HepG2 (cell line): ENCODE results near the gene CENPP. TPM values are rescaled to one million over a fixed set of nuclear protein-coding genes. Genes with fewer than 3 reads are reported as not detected.

ENCODE experiments used
- ATAC-seq: fragments of 200-7000 bp; cut with Tn5 transposase; 3 replicates; pipeline ENCODE4 v1.9.1; 2020; ENCODE audit warnings: mild to moderate bottlenecking, moderate library complexity
- BruUV-seq: library from RNA; stranded (reverse); fragments of 400-500 nt; replicated peaks from 2 replicates; lab custom pipeline; 2021; lab: Mats Ljungman, UMichigan
- CTCF ChIA-PET: fragments of 300-600 bp; formaldehyde crosslinking; extraction: SDS; loops from one replicate; lab custom pipeline; 2021; ENCODE audit warnings: low total read pairs, inconsistent platforms, low intra/inter-chr PET ratio; lab: Yijun Ruan, JAX
- POLR2A ChIA-PET: fragments of 350-600 bp; sonication (Branson Sonifier 250); formaldehyde crosslinking; loops from one replicate; lab custom pipeline; 2020; ENCODE audit warnings: antibody characterized with exemption, inconsistent platforms; lab: Yijun Ruan, JAX
- DNase-seq: peaks from one replicate; pipeline ENCODE4 v3.0.0-alpha.2; 2015; ENCODE audit warnings: low spot score
- FAIRE-seq: peaks from 3 replicates; lab custom pipeline; 2011; peaks lifted over from hg19 to GRCh38; lab: Jason Lieb, UNC
- H2AFZ ChIP-seq: one replicate; pipeline ENCODE4 v1.6.1; 2011; ENCODE audit warnings: low read length, inconsistent platforms
- H3K27ac ChIP-seq: fragments of 300-600 bp; 3 replicates; pipeline ENCODE4 v1.8.0; 2011; ENCODE audit warnings: mixed run types, mild to moderate bottlenecking, mixed read lengths, low read length, inconsistent platforms; ENCODE audit not compliant: insufficient read depth; ENCODE audit errors: extremely low read length
- H3K27me3 ChIP-seq, 2 experiments: fragments of 200-600 bp in 1 of 2; 2 replicates in 1 of 2; 3 replicates in 1 of 2; pipeline versions ENCODE4 v1.6.0 to v1.8.0; 2011; ENCODE audit warnings: low read length in 2 of 2, mild to moderate bottlenecking in 2 of 2, moderate library complexity in 2 of 2, inconsistent platforms in 1 of 2; ENCODE audit not compliant: insufficient read depth in 2 of 2, control insufficient read depth in 1 of 2
- H3K36me3 ChIP-seq, 2 experiments: fragments of 200-600 bp in 1 of 2; replicated peaks in 1 of 2; 2 replicates in 1 of 2; 3 replicates in 1 of 2; pipeline versions ENCODE4 v1.5.1 to v1.8.0; 2011; ENCODE audit warnings: low read length in 2 of 2, inconsistent platforms in 1 of 2; ENCODE audit not compliant: insufficient read depth in 2 of 2, control insufficient read depth in 1 of 2
- H3K4me1 ChIP-seq: 2 replicates; pipeline ENCODE4 v1.5.1; 2012; ENCODE audit warnings: low read length, inconsistent platforms; ENCODE audit not compliant: insufficient read depth
- H3K4me2 ChIP-seq: 2 replicates; pipeline ENCODE4 v1.6.0; 2011; ENCODE audit warnings: low read depth, low read length, inconsistent platforms
- H3K4me3 ChIP-seq, 3 experiments: fragments of 200-600 bp in 1 of 3; sonication (generic), shearing (Covaris generic) in 1 of 3; replicated peaks in 1 of 3; 2 replicates each; pipeline ENCODE4 v1.5.1; 2011 to 2016; ENCODE audit warnings: low read length in 3 of 3, inconsistent platforms in 2 of 3, low read depth in 2 of 3, mild to moderate bottlenecking in 2 of 3, control low read depth in 1 of 3, mixed read lengths in 1 of 3; ENCODE audit not compliant: insufficient read depth in 1 of 3
- H3K79me2 ChIP-seq: one replicate; pipeline ENCODE4 v1.6.1; 2011; ENCODE audit warnings: low read length, inconsistent platforms; ENCODE audit not compliant: insufficient read depth
- H3K9ac ChIP-seq: 2 replicates; pipeline ENCODE4 v1.6.0; 2011; ENCODE audit warnings: mild to moderate bottlenecking, low read depth, low read length, inconsistent platforms; ENCODE audit not compliant: insufficient read depth
- H3K9me3 ChIP-seq: 2 replicates; pipeline ENCODE4 v1.5.1; 2012; ENCODE audit warnings: mild to moderate bottlenecking, low read length
- H4K20me1 ChIP-seq: 2 replicates; pipeline ENCODE4 v1.6.0; 2011; ENCODE audit warnings: inconsistent platforms, mild to moderate bottlenecking, low read length, moderate library complexity; ENCODE audit not compliant: insufficient read depth
- AGO1 ChIP-seq: fragments of 200-400 bp; formaldehyde crosslinking; IDR thresholded peaks from 2 replicates; pipeline ENCODE4 v1.6.1; 2017; ENCODE audit warnings: mild to moderate bottlenecking, low read depth, low read length, moderate library complexity; ENCODE audit not compliant: poor library complexity, severe bottlenecking
- CBX5 ChIP-seq: sonication (generic); formaldehyde crosslinking; IDR thresholded peaks from 2 replicates; pipeline ENCODE4 v1.4.0; 2020; ENCODE audit warnings: missing genetic modification reagents, borderline replicate concordance
- HNF1A ChIP-seq, 2 experiments: sonication (generic) in 1 of 2; formaldehyde crosslinking in 1 of 2; IDR thresholded peaks; 2 replicates each; pipeline versions ENCODE4 v1.4.0 to v1.6.1; 2016 to 2020; ENCODE audit warnings: borderline replicate concordance in 1 of 2, low read depth in 1 of 2, mild to moderate bottlenecking in 1 of 2, missing genetic modification reagents in 1 of 2
- POLR2AphosphoS5 ChIP-seq: IDR thresholded peaks from 2 replicates; pipeline ENCODE4 v1.6.1; 2012; ENCODE audit warnings: low read depth, low read length
- SIN3A ChIP-seq: IDR thresholded peaks from 2 replicates; pipeline ENCODE4 v1.6.1; 2011; ENCODE audit warnings: low read depth, mild to moderate bottlenecking, control low read depth, low read length, borderline replicate concordance
- ZNF12 ChIP-seq: sonication (generic); formaldehyde crosslinking; IDR thresholded peaks from 2 replicates; pipeline ENCODE4 v1.5.0; 2020; ENCODE audit warnings: missing genetic modification reagents
- ZNF607 ChIP-seq: sonication (generic); formaldehyde crosslinking; IDR thresholded peaks from 2 replicates; pipeline ENCODE4 v1.5.1; 2020; ENCODE audit warnings: missing genetic modification reagents, mild to moderate bottlenecking, borderline replicate concordance
- WGBS: methylation state at CpG from one replicate; pipeline ENCODE4 v1.1.6; 2017; ENCODE audit warnings: low lambda C conversion rate; 5-methylcytosine and 5-hydroxymethylcytosine counted together
- in situ Hi-C: cut with HindIII; loops from 2 replicates; pipeline ENCODE4 v1.10.0; 2017; ENCODE audit warnings: low pct_unique_long_range_greater_than_20kb; ENCODE audit not compliant: extremely low pct_ligation_motif_present
- intact Hi-C: fragments of 100-400 bp; cut with micrococcal nuclease; formaldehyde crosslinking; loops from one replicate; pipeline ENCODE4 v1.10.0; 2022; ENCODE audit not compliant: unreplicated experiment
- polyA plus RNA-seq, 8 experiments: library from polyadenylated mRNA; depleted of rRNA in 3 of 8; stranded (reverse) in 7 of 8; unstranded in 1 of 8; fragments of >200 nt; fragmentation: Illumina TruSeq in 4 of 8; extraction: Trizol in 4 of 8; gene quantifications; 2 replicates each; pipeline versions ENCODE4 v1.2.1 to v1.2.3, GENCODE V29; 2011 to 2016; ENCODE audit warnings: low read depth in 4 of 8, missing spikeins in 1 of 8, mixed read lengths in 1 of 8; ENCODE audit not compliant: insufficient read depth in 1 of 8
- total RNA-seq, 5 experiments: library from RNA; depleted of rRNA; stranded (reverse); fragments of >200 nt; fragmentation: Illumina TruSeq; extraction: Trizol; gene quantifications; 2 replicates each; pipeline ENCODE4 v1.2.3, GENCODE V29; 2016; ENCODE audit warnings: low read depth in 1 of 5
- TF ChIP-seq, protein P1 (sequence below): sonication (generic); formaldehyde crosslinking; IDR thresholded peaks from 2 replicates; pipeline ENCODE4 v1.4.0; 2020; ENCODE audit warnings: missing genetic modification reagents

Gene CENPP
- total and polyA plus RNA-seq, 2 of the 13 experiments (the other 11 are each of a cell fraction or from before 2014, with no cell fraction given) = 2.0 to 11.4 TPM

DNA sequence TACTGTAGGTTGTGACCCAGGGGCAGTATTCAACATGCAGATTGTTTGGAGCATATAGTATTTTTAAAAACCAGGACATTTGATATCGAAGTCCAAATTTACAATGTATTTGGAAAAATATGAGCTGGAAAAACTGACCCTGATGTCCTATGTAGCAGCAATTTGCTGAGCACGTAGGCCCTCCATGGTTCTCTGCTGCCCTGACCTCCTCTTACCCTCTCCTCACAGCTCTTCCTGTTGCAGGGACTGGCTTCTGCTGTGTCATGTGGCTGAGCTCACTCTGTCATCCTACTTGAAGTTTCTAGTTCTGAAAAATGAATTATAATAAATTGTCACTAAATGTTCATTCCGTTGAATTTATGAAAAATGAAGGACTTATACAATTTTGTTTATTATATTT, 160.6 kb downstream of the CENPP start:
- no peak for TF ChIP-seq ZNF12
- no peak for TF ChIP-seq CBX5 (CRISPR knock-in tag)
- no peak for TF ChIP-seq POLR2AphosphoS5
- TF ChIP-seq, protein P1, sequence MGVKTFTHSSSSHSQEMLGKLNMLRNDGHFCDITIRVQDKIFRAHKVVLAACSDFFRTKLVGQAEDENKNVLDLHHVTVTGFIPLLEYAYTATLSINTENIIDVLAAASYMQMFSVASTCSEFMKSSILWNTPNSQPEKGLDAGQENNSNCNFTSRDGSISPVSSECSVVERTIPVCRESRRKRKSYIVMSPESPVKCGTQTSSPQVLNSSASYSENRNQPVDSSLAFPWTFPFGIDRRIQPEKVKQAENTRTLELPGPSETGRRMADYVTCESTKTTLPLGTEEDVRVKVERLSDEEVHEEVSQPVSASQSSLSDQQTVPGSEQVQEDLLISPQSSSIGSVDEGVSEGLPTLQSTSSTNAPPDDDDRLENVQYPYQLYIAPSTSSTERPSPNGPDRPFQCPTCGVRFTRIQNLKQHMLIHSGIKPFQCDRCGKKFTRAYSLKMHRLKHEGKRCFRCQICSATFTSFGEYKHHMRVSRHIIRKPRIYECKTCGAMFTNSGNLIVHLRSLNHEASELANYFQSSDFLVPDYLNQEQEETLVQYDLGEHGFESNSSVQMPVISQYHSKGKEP (CRISPR knock-in tag) = no peak
- no peak for TF ChIP-seq SIN3A
- TF ChIP-seq ZNF607 = no peak
- no peak for TF ChIP-seq AGO1
- no peak for TF ChIP-seq HNF1A (IDR thresholded peaks at IDR 0.05; ENCODE audit: low read depth)
- TF ChIP-seq HNF1A (CRISPR knock-in tag; IDR thresholded peaks at IDR 0.05; ENCODE audit: borderline replicate concordance) = no peak
- Histone ChIP-seq H3K9me3 (no peaks in the 10 kb centered on the region), H3K9ac (no peak overlapping the region), H3K4me1 (no peaks in the 10 kb centered on the region), H2AFZ (no peak overlapping the region), H3K36me3 (no peaks in the 10 kb centered on the region), H3K4me2 (no peak overlapping the region), H3K4me3 (no peak overlapping the region), H3K27me3 (no peaks in the 10 kb centered on the region), H3K79me2 (no peaks in the 10 kb centered on the region), H4K20me1 (no peaks in the 10 kb centered on the region), H3K27ac (no peak overlapping the region)
- WGBS = 92% methylated on average over 3 of the region's 3 CpGs
- ChIA-PET CTCF (no interaction called here), POLR2A (no interaction called here)
- in situ Hi-C loops = no loop called here
- no TSS peak for BruUV-seq
- DNase-seq (no peak), FAIRE-seq (no peak), ATAC-seq (no peak)
- intact Hi-C loops = no loop called here
